H54 (cell line): Measurements from ENCODE around the gene SLC9A4.
"Not testable (repeated sequence)": the region's sequence is repeated elsewhere in the genome, so short reads cannot be mapped to it uniquely, and the experiment has no call there.

Source experiments
- DNase-seq: peaks from one replicate; pipeline ENCODE4 v3.0.0; 2011; ENCODE audit warnings: low spot score, mixed read lengths; ENCODE audit not compliant: insufficient read length
- FAIRE-seq: peaks from 3 replicates; lab custom pipeline; 2011; peaks lifted over from hg19 to GRCh38; lab: Jason Lieb, UNC
- POLR2A ChIP-seq: IDR thresholded peaks from 2 replicates; pipeline ENCODE4 v1.6.1; 2011; ENCODE audit warnings: low read depth, mild to moderate bottlenecking, low read length

The SLC9A4 gene

DNA sequence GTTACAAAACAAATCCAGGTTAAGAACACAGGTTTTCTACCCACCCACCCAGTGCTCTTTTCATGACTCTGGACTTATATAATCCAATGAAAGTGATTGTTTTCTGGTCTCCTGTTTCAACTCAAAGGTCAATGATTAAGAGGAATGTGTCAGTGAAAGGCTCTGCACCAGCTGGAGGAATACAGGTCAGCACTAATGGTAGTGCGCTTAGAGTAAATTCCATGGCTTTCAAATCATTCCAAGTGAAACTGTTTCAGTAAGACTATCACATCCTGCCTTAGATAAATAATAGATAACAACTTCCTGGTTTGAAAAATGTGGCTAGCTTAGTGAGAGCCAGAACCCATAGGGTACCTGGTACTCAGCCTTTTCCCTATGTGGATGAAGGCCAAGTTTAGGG lies 47.8 kb downstream of the SLC9A4 start:
- DNase-seq: no peak

DNA sequence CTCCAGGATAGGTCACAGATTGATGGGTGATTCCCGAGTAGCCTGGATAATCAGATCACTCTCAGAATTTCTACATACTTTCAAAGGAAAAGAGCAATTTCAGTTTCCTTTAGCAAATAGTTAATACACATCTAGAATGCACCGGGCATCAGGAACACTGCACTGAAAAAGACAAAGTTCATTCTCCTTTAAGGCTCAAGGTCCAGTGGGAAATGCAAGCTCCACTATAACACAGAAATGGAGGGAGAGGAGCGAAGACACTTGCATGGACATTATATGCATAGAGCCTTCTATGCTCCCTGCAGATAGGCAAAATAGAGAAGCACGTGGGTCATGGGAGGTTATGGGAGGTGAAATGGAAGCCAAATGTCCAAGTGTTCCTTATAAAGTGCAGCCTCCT lies 49.1 kb downstream of the SLC9A4 start:
- FAIRE-seq: no peak
- no peak for TF ChIP-seq POLR2A
- no peak for DNase-seq

More for the DNA sequence above, 47.8 kb downstream of the SLC9A4 start:
- TF ChIP-seq POLR2A: no peak
- FAIRE-seq: no peak

DNA sequence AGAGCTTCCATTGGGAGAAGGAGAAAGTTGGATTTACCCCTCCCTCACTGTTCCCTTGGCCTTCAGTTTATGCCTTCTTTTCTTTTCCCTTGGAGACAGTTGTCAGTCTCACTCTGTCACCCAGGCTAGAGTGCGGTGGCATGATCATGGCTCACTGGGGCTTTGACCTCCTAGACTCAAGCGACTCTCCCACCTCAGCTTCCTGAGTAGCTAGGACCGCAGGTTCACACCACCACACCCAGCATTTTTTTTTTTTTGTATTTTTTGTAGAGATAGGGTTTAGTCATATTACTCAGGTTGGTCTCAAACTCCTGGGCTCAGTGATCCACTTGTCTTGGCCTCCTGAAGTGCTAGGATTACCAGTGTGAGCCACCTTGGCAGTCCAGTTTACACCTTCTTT lies 49.9 kb downstream of the SLC9A4 start:
- no peak for FAIRE-seq

DNA sequence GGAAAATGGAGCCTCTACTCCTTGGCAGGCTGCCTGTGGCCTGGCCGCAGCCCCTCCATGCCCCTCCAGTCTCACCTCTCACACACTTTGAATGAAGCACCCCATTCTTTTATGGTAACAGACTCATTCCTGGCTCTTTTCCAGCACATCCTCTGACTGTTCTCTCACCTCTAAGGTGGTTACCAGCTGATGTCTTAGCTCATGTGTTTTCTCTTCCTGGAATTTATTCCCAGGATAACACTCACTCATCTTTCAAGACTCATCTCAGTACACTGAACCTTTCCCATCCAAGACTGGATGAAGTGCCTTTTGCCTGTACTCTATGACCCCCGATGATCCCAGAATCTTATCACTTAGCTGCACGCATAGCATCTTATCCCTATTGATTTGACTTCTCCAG lies 50.6 kb downstream of the SLC9A4 start:
- DNase-seq: no peak
- no peak for FAIRE-seq
- no peak for TF ChIP-seq POLR2A

More for the DNA sequence above, 49.9 kb downstream of the SLC9A4 start:
- DNase-seq: no peak
- TF ChIP-seq POLR2A: no peak

DNA sequence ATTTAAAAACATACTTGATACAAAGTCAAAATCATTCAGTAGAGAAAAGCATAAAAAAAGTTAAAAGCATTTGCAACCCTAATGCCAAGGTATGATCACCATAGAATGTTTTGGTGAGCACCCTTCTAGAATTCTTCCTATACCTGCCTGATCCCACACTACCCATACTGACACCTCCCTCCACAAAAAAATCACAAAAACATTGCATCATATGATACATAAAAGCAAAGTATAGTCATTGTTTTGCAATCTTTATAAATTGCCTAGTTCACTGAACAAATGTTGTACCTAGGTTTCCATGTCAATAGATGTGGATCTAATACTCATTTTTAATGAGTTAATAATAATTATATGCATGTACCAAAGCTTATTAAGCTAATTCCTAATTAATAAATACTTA lies 54.1 kb downstream of the SLC9A4 start:
- no peak for FAIRE-seq
- no peak for TF ChIP-seq POLR2A
- no peak for DNase-seq

DNA sequence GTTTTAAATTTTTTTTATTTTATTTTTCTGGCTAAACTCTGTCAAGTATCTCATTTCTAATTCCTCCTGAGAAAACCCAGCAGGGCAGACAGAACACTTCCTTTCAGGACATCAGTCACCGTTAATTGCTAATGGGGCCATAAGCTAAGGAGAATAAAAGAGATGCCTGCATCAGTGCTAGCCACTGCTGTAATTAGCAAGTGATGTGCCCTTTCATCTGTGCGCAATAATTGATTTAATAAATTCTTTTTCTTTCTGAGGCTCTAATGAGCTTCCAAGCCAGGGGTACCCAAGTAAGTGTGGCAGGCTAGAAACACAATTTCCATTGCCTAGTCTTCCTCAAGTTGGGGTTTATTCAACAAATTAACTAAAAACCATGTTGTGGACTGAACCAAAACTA lies 65.5 kb downstream of the SLC9A4 start:
- FAIRE-seq (no peak), DNase-seq (no peak)
- TF ChIP-seq POLR2A: no peak

DNA sequence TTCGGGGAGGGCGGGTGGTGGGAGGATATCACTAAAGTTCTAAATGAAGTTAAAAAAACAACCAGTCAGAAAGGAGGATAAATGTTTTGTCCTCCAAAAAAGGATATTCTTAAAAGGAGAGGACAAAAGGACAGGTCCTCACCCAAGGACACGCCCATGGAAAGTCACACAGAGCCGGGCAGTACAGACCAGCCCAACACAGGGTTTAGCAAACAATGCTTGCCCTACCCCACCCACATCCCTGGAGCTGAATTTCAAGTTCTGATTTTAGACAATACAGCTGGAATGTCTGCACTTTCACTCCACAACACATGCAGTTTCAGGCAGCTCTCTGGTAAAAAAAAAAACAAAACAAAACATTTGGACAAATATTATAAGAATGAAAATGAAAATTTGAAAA lies 67.9 kb downstream of the SLC9A4 start:
- no peak for DNase-seq
- FAIRE-seq: no peak
- TF ChIP-seq POLR2A: no peak

DNA sequence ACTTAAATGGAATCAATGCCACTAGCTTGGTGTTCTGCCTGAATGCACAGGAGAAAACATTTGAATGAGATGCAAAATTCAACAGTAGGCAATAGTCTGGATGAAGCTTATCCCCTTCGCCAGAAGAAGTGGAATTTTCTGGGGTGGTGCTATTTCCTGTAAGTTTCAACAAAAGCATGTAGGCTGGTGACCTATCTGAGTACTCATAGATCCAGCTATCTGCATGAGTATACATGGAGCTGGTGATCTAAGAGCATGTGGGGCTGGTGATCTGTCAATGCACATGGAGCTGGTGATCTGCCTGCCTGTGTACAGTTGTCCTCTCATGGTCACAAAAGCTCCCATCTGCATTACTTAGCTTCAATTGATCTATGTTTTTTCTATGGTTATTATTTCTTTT lies 71.2 kb downstream of the SLC9A4 start:
- no peak for DNase-seq
- no peak for TF ChIP-seq POLR2A
- no peak for FAIRE-seq

DNA sequence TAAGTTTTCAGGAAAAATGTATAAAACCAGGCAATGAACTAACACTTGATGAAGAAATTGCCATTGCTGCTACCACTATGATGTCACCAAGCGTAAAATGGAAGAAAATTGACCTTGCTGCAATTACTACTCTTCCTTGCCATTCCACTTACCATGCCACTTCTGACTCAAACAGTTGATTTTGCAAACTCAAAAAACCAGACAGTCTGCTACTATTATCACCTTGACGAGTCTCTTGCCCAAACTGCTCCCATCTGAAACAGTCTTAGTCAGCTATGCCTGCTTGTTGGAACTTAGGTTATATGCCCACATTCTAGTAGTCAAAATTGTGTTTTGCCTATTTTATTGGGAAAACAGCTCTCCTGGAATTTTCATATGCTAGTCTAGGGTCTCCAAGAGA lies 74.4 kb downstream of the SLC9A4 start:
- no peak for DNase-seq
- TF ChIP-seq POLR2A: no peak
- FAIRE-seq: no peak

DNA sequence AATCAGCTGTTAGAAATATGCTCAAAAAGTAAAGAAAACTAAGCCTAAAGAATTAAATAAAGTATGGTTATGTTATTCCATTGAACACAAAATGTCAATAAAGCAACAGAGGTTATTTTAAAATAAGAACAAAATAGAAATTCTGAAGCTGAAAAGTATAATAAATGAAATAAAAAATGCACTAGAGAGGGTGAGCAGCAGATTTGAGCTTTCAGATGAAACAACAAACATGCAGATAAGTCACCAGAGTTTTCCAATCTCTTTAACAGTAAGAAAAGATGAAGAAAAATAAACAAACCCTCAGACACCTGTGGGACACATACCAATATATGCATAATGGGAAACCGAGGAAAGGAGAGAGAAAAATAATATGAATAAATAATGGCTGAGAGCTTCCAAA lies 76.0 kb downstream of the SLC9A4 start:
- DNase-seq (no peak), FAIRE-seq (no peak)
- TF ChIP-seq POLR2A: no peak

DNA sequence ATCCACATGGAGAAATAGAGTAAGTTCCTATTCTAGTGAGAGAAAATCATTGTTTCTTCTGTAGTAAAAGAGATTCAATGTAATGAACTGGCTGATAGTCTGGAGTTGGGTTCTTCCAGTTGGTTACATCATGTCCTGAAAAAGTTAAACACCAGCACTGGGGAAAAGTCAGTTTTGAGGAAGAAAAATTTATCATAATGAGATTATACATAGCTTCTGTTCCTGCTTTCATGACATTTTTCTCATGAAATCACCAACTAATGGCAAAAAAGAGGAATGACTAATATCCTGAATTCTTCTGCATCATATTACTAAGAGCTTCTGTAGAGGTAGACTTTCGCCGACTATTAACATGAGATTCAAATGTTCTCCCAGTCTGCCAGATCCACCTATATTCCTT lies 77.1 kb downstream of the SLC9A4 start:
- no peak for DNase-seq
- TF ChIP-seq POLR2A: no peak
- FAIRE-seq: no peak

DNA sequence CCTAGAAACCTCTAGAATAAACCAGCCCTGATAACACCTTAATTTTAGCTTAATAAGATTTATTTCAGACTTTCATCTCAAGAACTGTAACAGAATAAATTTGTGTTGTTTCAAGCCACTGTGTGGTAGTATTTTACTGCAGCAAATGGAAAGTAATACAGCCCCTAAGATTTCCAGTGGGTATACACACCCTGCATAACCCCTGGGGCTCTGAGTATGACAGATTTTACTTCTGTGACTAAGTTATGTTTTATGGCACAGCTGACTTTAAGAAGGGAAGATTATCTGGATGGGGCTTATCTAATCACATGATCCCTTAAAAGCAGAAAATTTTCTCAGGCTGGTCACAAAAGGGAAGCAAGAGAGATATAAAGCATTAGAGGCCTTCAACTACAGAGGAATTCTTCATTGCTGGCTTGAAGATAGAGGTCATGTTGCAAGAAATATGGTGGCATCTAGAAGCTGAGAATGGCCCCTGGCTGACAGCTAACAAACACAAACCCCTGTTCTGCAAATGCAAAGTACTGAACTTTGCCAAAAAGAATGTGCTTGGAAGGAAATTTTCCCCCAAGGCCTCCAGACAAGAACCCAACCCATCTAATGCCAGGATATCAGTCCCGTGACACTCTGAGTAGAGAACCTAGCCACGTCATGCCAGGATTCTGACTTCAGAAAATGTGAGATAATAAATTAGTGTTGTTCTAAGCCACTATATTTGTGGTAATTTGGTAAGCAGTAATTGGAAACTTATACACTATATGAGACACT lies 78.5 kb downstream of the SLC9A4 start:
- TF ChIP-seq POLR2A: no peak
- no peak for DNase-seq
- no peak for FAIRE-seq

DNA sequence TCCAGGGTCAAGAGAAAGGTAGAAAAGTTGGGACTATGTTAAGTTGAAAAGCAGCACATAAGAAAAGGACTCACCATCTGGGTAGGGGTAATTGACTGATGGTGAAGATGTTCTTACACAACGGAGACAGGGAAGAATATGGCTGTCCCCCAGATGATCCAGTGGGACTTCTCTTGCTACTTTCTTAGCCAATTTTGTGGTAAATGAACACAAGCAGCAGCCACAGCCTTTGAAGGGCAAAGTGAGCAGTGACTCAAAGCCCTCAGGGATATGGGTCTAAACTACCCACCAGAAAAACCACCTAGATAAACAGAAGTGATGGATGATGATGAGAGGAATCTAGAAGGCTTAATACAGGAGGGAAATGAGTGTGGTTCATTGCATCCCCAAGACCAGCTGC lies 80.6 kb downstream of the SLC9A4 start:
- TF ChIP-seq POLR2A: no peak
- DNase-seq: no peak
- FAIRE-seq: no peak

DNA sequence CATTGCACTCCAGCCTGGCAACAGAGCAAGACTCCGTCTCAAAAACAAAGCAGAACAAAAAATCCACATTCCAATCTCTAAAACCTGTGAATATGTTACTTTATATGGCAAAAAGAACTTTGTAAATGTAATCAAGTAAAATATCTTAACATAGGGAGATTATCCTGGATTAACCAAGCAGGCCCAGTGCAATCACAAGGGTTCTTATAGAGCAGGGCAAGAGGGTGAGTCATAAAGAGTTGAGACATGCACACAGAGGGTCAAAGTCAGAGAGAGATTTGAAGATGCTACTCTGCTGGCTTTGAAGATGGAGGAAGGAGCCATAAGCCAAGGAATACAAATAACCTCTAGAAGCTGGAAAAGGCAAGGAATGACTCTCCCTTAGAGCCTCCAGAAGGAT lies 85.4 kb downstream of the SLC9A4 start:
- DNase-seq (no peak), FAIRE-seq (no peak)
- no peak for TF ChIP-seq POLR2A

DNA sequence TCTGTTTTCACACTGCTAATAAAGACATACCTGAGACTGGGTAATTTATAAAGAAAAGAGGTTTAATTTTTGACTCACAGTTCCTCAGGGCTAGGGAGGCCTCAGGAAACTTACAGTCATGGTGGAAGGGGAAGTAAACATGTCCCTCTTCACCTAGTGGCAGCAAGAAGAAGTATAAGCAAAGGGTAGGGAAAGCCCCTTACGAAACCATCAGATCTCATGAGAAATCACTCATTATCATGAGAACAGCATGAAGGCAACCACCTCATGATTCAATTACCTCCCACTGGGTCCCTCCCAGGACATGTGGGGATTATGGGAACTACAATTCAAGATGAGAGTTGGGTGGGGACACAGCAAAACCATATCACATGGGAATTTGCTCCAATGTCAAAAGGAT lies 89.5 kb downstream of the SLC9A4 start:
- DNase-seq, FAIRE-seq: not testable (repeated sequence)
